GM23338 (cell line): ENCODE measurements around the gene RPS5. TPM values are rescaled to one million over a fixed set of nuclear protein-coding genes. Genes with fewer than 3 reads are reported as not detected.

Source experiments
- ATAC-seq: fragments of 200-7000 bp; cut with Tn5 transposase; 3 replicates; pipeline ENCODE4 v1.9.1; 2020
- DNase-seq: peaks from one replicate; pipeline ENCODE4 v3.0.0-alpha.2; 2015; ENCODE audit warnings: low spot score
- H2AFZ ChIP-seq: fragments of 200-600 bp; sonication (generic); 2 replicates; pipeline ENCODE4 v1.8.0; 2016; ENCODE audit warnings: antibody characterized with exemption, mild to moderate bottlenecking, moderate library complexity
- H3F3A ChIP-seq: fragments of 200-600 bp; sonication (generic); replicated peaks from 2 replicates; pipeline ENCODE4 v1.8.0; 2017; ENCODE audit warnings: antibody characterized with exemption, mixed run types, low read depth
- H3K27ac ChIP-seq: fragments of 200-600 bp; sonication (generic); 2 replicates; pipeline ENCODE4 v1.6.1; 2016; ENCODE audit warnings: low read depth
- H3K27me3 ChIP-seq: fragments of 200-600 bp; sonication (generic); 2 replicates; pipeline ENCODE4 v1.8.0; 2016; ENCODE audit warnings: mild to moderate bottlenecking, mixed run types, moderate library complexity; ENCODE audit not compliant: insufficient read depth
- H3K36me3 ChIP-seq: fragments of 200-600 bp; sonication (generic); 2 replicates; pipeline ENCODE4 v1.8.0; 2016; ENCODE audit warnings: mild to moderate bottlenecking; ENCODE audit not compliant: insufficient read depth
- H3K4me1 ChIP-seq: fragments of 200-600 bp; sonication (generic); 2 replicates; pipeline ENCODE4 v1.8.0; 2016; ENCODE audit warnings: mild to moderate bottlenecking, moderate library complexity; ENCODE audit not compliant: insufficient read depth
- H3K4me2 ChIP-seq: fragments of 200-600 bp; sonication (generic); 2 replicates; pipeline ENCODE4 v1.7.1; 2017; ENCODE audit warnings: mixed run types
- H3K4me3 ChIP-seq: fragments of 200-600 bp; sonication (generic); 2 replicates; pipeline ENCODE4 v1.6.1; 2016; ENCODE audit warnings: mixed run types
- H3K79me2 ChIP-seq: fragments of 200-600 bp; sonication (generic); replicated peaks from 2 replicates; pipeline ENCODE4 v1.8.0; 2017; ENCODE audit warnings: mild to moderate bottlenecking; ENCODE audit not compliant: insufficient read depth
- H3K9me2 ChIP-seq: fragments of 200-600 bp; sonication (generic); 2 replicates; pipeline ENCODE4 v1.8.0; 2017; ENCODE audit not compliant: insufficient read depth
- H4K20me1 ChIP-seq: fragments of 200-600 bp; sonication (generic); replicated peaks from 2 replicates; pipeline ENCODE4 v1.8.0; 2017; ENCODE audit warnings: mild to moderate bottlenecking; ENCODE audit not compliant: insufficient read depth
- H3K27ac Mint-ChIP-seq: 2 replicates; pipeline ENCODE4 v1.8.0; 2020; ENCODE audit warnings: inconsistent platforms, mild to moderate bottlenecking, moderate library complexity, mixed read lengths
- H3K27me3 Mint-ChIP-seq: 3 replicates; pipeline ENCODE4 v1.8.0; 2022; ENCODE audit warnings: low read depth, mild to moderate bottlenecking, moderate library complexity, mixed read lengths, inconsistent platforms; ENCODE audit not compliant: insufficient read depth, poor library complexity
- H3K36me3 Mint-ChIP-seq: 3 replicates; pipeline ENCODE4 v1.8.0; 2021; ENCODE audit warnings: low read depth, mild to moderate bottlenecking, inconsistent platforms, moderate library complexity, mixed read lengths
- H3K4me1 Mint-ChIP-seq: 3 replicates; pipeline ENCODE4 v1.8.0; 2020; ENCODE audit warnings: mild to moderate bottlenecking, inconsistent platforms, mixed read lengths
- H3K4me3 Mint-ChIP-seq: 3 replicates; pipeline ENCODE4 v1.8.0; 2021; ENCODE audit warnings: moderate library complexity, mild to moderate bottlenecking, inconsistent platforms, mixed read lengths
- H3K9me3 Mint-ChIP-seq: 3 replicates; pipeline ENCODE4 v1.8.0; 2020; ENCODE audit warnings: moderate library complexity, mild to moderate bottlenecking, inconsistent platforms, mixed read lengths
- CREB1 ChIP-seq: fragments of 250-450 bp; sonication (Bioruptor Pico); IDR thresholded peaks from 2 replicates; pipeline ENCODE4 v1.5.0; 2020; ENCODE audit warnings: low read depth, mild to moderate bottlenecking, moderate library complexity
- EZH2phosphoT487 ChIP-seq: fragments of 200-600 bp; sonication (generic); IDR thresholded peaks from one replicate; pipeline ENCODE4 v1.8.1; 2018; ENCODE audit warnings: antibody characterized with exemption; ENCODE audit not compliant: unreplicated experiment
- JUNB ChIP-seq: IDR thresholded peaks from one replicate; pipeline ENCODE4 v1.6.1; 2016; ENCODE audit warnings: antibody characterized with exemption; ENCODE audit not compliant: unreplicated experiment
- NANOG ChIP-seq: IDR thresholded peaks from 2 replicates; pipeline ENCODE4 v1.6.1; 2016; ENCODE audit warnings: antibody characterized with exemption, borderline replicate concordance
- POLR2AphosphoS5 ChIP-seq: IDR thresholded peaks from 2 replicates; pipeline ENCODE4 v1.6.1; 2016; ENCODE audit warnings: antibody characterized with exemption, low read depth
- STAT1 ChIP-seq: IDR thresholded peaks from one replicate; pipeline ENCODE4 v1.6.1; 2016; ENCODE audit warnings: antibody characterized with exemption; ENCODE audit not compliant: unreplicated experiment
- ZNF114 ChIP-seq: fragments of 250-450 bp; sonication (Bioruptor Pico); IDR thresholded peaks from 2 replicates; pipeline ENCODE4 v1.5.0; 2020; ENCODE audit warnings: mild to moderate bottlenecking, moderate library complexity
- long read RNA-seq: library from polyadenylated mRNA; unstranded; transcript quantifications from one replicate; pipeline ENCODE4 v2.0.0, GENCODE V29; 2020; ENCODE audit not compliant: unreplicated experiment
- polyA plus RNA-seq: library from polyadenylated mRNA; unstranded; fragments of >200 nt; fragmentation: Nextera tagmentation; extraction: Ambion mirVana; gene quantifications from 2 replicates; pipeline ENCODE4 v1.2.1, GENCODE V29; 2016
- total RNA-seq: library from RNA; depleted of rRNA; stranded (reverse); fragments of >200 nt; shearing (Covaris generic); gene quantifications from 2 replicates; pipeline ENCODE4 v1.2.3, GENCODE V29; 2014; rRNA removed
- TF ChIP-seq, protein P1 (sequence below): IDR thresholded peaks from 2 replicates; pipeline ENCODE4 v1.6.1; 2016; ENCODE audit warnings: antibody characterized with exemption
- TF ChIP-seq, protein P2 (sequence below): fragments of 250-450 bp; sonication (Bioruptor Pico); IDR thresholded peaks from 2 replicates; pipeline ENCODE4 v1.5.0; 2020; ENCODE audit warnings: mild to moderate bottlenecking, moderate library complexity
- TF ChIP-seq, protein P3 (sequence below), 2 experiments: fragments of 200-600 bp in 1 of 2; sonication (generic) in 1 of 2; conservative IDR thresholded peaks; 2 replicates each; pipeline versions ENCODE4 v1.5.1 to v1.6.1; 2016 to 2017; ENCODE audit warnings: antibody characterized with exemption in 2 of 2, low read depth in 2 of 2, mild to moderate bottlenecking in 2 of 2, moderate library complexity in 1 of 2

Gene RPS5
- 2,020 and 2,111 TPM in 2 replicates for total RNA-seq
- polyA plus RNA-seq, result 734 and 753 TPM in 2 replicates
- long read RNA-seq, transcript RPS5-202 (5 exons, 1,520 nt), result minor isoform, 24 of 1,964 reads
- long read RNA-seq, transcript RPS5-201 (6 exons, 740 nt), result major isoform, 1,917 of 1,964 reads
- long read RNA-seq, partial matches to known transcripts, result 6 of 1,964 reads
- long read RNA-seq, other reads (novel, unspliced or antisense), result 14 of 1,964 reads

DNA sequence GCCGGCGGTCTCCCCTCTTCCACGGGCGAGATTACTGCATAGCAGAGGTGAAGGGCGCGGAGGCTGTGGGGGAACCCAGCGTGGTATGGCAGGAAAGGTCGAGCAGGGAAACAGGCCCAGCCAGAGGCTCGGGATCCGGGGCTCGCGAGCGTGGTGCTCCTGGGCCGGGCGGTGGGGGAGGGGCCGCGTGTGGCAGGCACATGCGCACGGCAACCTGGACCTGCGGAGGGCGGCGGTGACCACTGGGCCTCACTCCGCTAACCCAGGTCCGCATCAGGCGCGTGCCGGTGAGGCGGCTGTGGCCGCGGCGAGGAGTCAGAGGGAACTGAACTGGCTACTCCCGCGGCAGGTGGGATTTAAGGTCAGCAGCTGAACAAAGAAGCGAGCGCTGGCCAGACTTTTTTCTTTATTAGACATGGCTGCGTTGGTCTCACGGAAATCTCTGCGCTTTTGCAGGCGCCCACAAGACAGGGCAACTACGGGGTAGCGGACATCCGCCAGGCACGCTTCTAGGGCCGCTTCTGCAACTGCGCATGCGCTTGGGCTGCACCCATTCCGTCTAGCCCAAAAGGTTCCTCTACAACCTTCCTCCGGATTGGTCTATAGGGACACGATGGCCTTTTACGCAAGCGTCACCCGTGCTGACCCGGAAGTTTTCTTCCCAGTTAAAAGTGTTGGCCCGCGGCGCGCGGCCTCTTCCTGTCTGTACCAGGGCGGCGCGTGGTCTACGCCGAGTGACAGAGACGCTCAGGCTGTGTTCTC is at the start of gene RPS5:
TSS of gene RPS5 (plus strand) at position 694 of the 762 bp plus-strand sequence. CDS start 869 bp downstream, outside the sequence.
- peak within 1 kb of the TSS; percentile 98 for H3K27ac Mint-ChIP-seq
- peak; percentile 99 for DNase-seq
- H2AFZ ChIP-seq, result peak within 1 kb of the TSS; percentile 1

More for the DNA sequence above, at the start of gene RPS5:
- Mint-ChIP-seq H3K36me3 (peaks cover 47% of the 10 kb centered on the region), H3K4me3 (peak within 1 kb of the TSS; percentile 99), H3K9me3 (peaks cover 3% of the 10 kb centered on the region; the same call in 2 of the 3 replicates), H3K4me1 (peaks cover 25% of the 10 kb centered on the region), H3K27me3 (peaks cover 20% of the 10 kb centered on the region)
- Histone ChIP-seq H3K4me2 (peak within 1 kb of the TSS; percentile 99), H3K27me3 (no peaks in the 10 kb centered on the region), H3K4me3 (peak within 1 kb of the TSS; percentile 87), H3K79me2 (peaks cover 46% of the 10 kb centered on the region), H3K4me1 (peaks cover 13% of the 10 kb centered on the region), H3K27ac (peak within 1 kb of the TSS; percentile 94), H3F3A (peaks cover 38% of the 10 kb centered on the region), H3K9me2 (no peaks in the 10 kb centered on the region), H4K20me1 (peaks cover 36% of the 10 kb centered on the region), H3K36me3 (peaks cover 31% of the 10 kb centered on the region)
- TF ChIP-seq EZH2phosphoT487, result no peak
- TF ChIP-seq CREB1 (CRISPR knock-in tag), result peak; percentile 85
- TF ChIP-seq, protein P1, sequence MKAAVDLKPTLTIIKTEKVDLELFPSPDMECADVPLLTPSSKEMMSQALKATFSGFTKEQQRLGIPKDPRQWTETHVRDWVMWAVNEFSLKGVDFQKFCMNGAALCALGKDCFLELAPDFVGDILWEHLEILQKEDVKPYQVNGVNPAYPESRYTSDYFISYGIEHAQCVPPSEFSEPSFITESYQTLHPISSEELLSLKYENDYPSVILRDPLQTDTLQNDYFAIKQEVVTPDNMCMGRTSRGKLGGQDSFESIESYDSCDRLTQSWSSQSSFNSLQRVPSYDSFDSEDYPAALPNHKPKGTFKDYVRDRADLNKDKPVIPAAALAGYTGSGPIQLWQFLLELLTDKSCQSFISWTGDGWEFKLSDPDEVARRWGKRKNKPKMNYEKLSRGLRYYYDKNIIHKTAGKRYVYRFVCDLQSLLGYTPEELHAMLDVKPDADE, result peak; percentile 91; the same call in 1 of the 2 replicates
- TF ChIP-seq JUNB, result no peak
- TF ChIP-seq, protein P2, sequence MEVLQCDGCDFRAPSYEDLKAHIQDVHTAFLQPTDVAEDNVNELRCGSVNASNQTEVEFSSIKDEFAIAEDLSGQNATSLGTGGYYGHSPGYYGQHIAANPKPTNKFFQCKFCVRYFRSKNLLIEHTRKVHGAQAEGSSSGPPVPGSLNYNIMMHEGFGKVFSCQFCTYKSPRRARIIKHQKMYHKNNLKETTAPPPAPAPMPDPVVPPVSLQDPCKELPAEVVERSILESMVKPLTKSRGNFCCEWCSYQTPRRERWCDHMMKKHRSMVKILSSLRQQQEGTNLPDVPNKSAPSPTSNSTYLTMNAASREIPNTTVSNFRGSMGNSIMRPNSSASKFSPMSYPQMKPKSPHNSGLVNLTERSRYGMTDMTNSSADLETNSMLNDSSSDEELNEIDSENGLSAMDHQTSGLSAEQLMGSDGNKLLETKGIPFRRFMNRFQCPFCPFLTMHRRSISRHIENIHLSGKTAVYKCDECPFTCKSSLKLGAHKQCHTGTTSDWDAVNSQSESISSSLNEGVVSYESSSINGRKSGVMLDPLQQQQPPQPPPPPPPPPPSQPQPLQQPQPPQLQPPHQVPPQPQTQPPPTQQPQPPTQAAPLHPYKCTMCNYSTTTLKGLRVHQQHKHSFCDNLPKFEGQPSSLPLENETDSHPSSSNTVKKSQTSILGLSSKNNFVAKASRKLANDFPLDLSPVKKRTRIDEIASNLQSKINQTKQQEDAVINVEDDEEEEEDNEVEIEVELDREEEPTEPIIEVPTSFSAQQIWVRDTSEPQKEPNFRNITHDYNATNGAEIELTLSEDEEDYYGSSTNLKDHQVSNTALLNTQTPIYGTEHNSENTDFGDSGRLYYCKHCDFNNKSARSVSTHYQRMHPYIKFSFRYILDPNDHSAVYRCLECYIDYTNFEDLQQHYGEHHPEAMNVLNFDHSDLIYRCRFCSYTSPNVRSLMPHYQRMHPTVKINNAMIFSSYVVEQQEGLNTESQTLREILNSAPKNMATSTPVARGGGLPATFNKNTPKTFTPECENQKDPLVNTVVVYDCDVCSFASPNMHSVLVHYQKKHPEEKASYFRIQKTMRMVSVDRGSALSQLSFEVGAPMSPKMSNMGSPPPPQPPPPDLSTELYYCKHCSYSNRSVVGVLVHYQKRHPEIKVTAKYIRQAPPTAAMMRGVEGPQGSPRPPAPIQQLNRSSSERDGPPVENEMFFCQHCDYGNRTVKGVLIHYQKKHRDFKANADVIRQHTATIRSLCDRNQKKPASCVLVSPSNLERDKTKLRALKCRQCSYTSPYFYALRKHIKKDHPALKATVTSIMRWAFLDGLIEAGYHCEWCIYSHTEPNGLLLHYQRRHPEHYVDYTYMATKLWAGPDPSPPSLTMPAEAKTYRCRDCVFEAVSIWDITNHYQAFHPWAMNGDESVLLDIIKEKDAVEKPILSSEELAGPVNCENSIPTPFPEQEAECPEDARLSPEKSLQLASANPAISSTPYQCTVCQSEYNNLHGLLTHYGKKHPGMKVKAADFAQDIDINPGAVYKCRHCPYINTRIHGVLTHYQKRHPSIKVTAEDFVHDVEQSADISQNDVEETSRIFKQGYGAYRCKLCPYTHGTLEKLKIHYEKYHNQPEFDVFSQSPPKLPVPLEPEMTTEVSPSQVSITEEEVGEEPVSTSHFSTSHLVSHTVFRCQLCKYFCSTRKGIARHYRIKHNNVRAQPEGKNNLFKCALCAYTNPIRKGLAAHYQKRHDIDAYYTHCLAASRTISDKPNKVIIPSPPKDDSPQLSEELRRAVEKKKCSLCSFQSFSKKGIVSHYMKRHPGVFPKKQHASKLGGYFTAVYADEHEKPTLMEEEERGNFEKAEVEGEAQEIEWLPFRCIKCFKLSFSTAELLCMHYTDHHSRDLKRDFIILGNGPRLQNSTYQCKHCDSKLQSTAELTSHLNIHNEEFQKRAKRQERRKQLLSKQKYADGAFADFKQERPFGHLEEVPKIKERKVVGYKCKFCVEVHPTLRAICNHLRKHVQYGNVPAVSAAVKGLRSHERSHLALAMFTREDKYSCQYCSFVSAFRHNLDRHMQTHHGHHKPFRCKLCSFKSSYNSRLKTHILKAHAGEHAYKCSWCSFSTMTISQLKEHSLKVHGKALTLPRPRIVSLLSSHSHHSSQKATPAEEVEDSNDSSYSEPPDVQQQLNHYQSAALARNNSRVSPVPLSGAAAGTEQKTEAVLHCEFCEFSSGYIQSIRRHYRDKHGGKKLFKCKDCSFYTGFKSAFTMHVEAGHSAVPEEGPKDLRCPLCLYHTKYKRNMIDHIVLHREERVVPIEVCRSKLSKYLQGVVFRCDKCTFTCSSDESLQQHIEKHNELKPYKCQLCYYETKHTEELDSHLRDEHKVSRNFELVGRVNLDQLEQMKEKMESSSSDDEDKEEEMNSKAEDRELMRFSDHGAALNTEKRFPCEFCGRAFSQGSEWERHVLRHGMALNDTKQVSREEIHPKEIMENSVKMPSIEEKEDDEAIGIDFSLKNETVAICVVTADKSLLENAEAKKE (CRISPR knock-in tag), result no peak
- TF ChIP-seq, protein P3, sequence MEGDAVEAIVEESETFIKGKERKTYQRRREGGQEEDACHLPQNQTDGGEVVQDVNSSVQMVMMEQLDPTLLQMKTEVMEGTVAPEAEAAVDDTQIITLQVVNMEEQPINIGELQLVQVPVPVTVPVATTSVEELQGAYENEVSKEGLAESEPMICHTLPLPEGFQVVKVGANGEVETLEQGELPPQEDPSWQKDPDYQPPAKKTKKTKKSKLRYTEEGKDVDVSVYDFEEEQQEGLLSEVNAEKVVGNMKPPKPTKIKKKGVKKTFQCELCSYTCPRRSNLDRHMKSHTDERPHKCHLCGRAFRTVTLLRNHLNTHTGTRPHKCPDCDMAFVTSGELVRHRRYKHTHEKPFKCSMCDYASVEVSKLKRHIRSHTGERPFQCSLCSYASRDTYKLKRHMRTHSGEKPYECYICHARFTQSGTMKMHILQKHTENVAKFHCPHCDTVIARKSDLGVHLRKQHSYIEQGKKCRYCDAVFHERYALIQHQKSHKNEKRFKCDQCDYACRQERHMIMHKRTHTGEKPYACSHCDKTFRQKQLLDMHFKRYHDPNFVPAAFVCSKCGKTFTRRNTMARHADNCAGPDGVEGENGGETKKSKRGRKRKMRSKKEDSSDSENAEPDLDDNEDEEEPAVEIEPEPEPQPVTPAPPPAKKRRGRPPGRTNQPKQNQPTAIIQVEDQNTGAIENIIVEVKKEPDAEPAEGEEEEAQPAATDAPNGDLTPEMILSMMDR (conservative IDR thresholded peaks at IDR 0.05; ENCODE audit: low read depth in 2 of 2), result no peak
- peak; percentile 80 for TF ChIP-seq POLR2AphosphoS5
- TF ChIP-seq STAT1, result no peak
- no peak for TF ChIP-seq ZNF114 (CRISPR knock-in tag)
- no peak for TF ChIP-seq NANOG
- ATAC-seq, result peak; percentile 89
